SK-N-SH treated with all-trans-retinoic acid at 6 μM for 48 hours (cell line): ENCODE measurements around the gene TRAPPC2L.

Experiments
- ATAC-seq: fragments of 200-7000 bp; cut with Tn5 transposase; 3 replicates; pipeline ENCODE4 v1.9.1; 2020; ENCODE audit warnings: mild to moderate bottlenecking, moderate library complexity
- ARNTL ChIP-seq: fragments of 450-650 bp; formaldehyde crosslinking; IDR thresholded peaks from 2 replicates; pipeline ENCODE4 v1.5.0; 2020; ENCODE audit warnings: low read depth, mild to moderate bottlenecking, moderate library complexity, borderline replicate concordance
- BACH2 ChIP-seq: fragments of 250-450 bp; sonication (Bioruptor Pico); IDR thresholded peaks from 2 replicates; pipeline ENCODE4 v1.9.0; 2021; ENCODE audit warnings: mild to moderate bottlenecking, borderline replicate concordance
- CREB5 ChIP-seq: fragments of 250-450 bp; sonication (Bioruptor Pico); IDR thresholded peaks from 2 replicates; pipeline ENCODE4 v1.5.1; 2020; ENCODE audit warnings: low read depth, mild to moderate bottlenecking, moderate library complexity
- CSDC2 ChIP-seq: fragments of 250-450 bp; sonication (Bioruptor Pico); IDR thresholded peaks from 2 replicates; pipeline ENCODE4 v1.5.0; 2020; ENCODE audit warnings: mild to moderate bottlenecking, moderate library complexity
- CSRNP3 ChIP-seq: fragments of 250-450 bp; sonication (Bioruptor Pico); IDR thresholded peaks from 2 replicates; pipeline ENCODE4 v1.5.1; 2021; ENCODE audit warnings: mild to moderate bottlenecking, moderate library complexity
- ESRRG ChIP-seq: fragments of 250-450 bp; sonication (Bioruptor Pico); IDR thresholded peaks from 2 replicates; pipeline ENCODE4 v1.6.1; 2021; ENCODE audit warnings: mild to moderate bottlenecking
- GLIS3 ChIP-seq: fragments of 250-450 bp; sonication (Bioruptor Pico); IDR thresholded peaks from 2 replicates; pipeline ENCODE4 v1.5.0; 2020; ENCODE audit warnings: mild to moderate bottlenecking, moderate library complexity
- OSR1 ChIP-seq: fragments of 250-450 bp; sonication (Bioruptor Pico); IDR thresholded peaks from 2 replicates; pipeline ENCODE4 v1.8.0; 2022; ENCODE audit warnings: moderate library complexity, mild to moderate bottlenecking, inconsistent platforms
- PATZ1 ChIP-seq: fragments of 250-450 bp; sonication (Bioruptor Pico); IDR thresholded peaks from 2 replicates; pipeline ENCODE4 v1.8.0; 2020; ENCODE audit warnings: mild to moderate bottlenecking, moderate library complexity, borderline replicate concordance
- POU6F1 ChIP-seq: fragments of 250-450 bp; sonication (Bioruptor Pico); IDR thresholded peaks from 2 replicates; pipeline ENCODE4 v1.8.0; 2021; ENCODE audit warnings: low read depth, mild to moderate bottlenecking, moderate library complexity, borderline replicate concordance
- PPARA ChIP-seq: fragments of 250-450 bp; sonication (Bioruptor Pico); IDR thresholded peaks from 2 replicates; pipeline ENCODE4 v1.5.0; 2020; ENCODE audit warnings: mild to moderate bottlenecking, borderline replicate concordance
- RARB ChIP-seq: fragments of 250-450 bp; sonication (Bioruptor Pico); IDR thresholded peaks from 2 replicates; pipeline ENCODE4 v1.8.0; 2021; ENCODE audit warnings: mild to moderate bottlenecking, moderate library complexity
- SNAI2 ChIP-seq: fragments of 250-450 bp; sonication (Bioruptor Pico); IDR thresholded peaks from 2 replicates; pipeline ENCODE4 v1.5.0; 2020; ENCODE audit warnings: mild to moderate bottlenecking, moderate library complexity
- TCF4 ChIP-seq: fragments of 250-450 bp; sonication (Bioruptor Pico); IDR thresholded peaks from 2 replicates; pipeline ENCODE4 v1.8.0; 2021; ENCODE audit warnings: mild to moderate bottlenecking, moderate library complexity, borderline replicate concordance
- TOX ChIP-seq: fragments of 250-450 bp; sonication (Bioruptor Pico); IDR thresholded peaks from 2 replicates; pipeline ENCODE4 v1.8.0; 2021; ENCODE audit warnings: mild to moderate bottlenecking, moderate library complexity, borderline replicate concordance
- TSHZ2 ChIP-seq: fragments of 250-450 bp; sonication (Bioruptor Pico); IDR thresholded peaks from 2 replicates; pipeline ENCODE4 v1.5.0; 2020; ENCODE audit warnings: mild to moderate bottlenecking, moderate library complexity
- ZC3H10 ChIP-seq: fragments of 250-450 bp; sonication (Bioruptor Pico); IDR thresholded peaks from 2 replicates; pipeline ENCODE4 v1.5.1; 2021; ENCODE audit warnings: mild to moderate bottlenecking, moderate library complexity
- ZFP3 ChIP-seq: fragments of 250-450 bp; sonication (Bioruptor Pico); IDR thresholded peaks from 2 replicates; pipeline ENCODE4 v1.5.0; 2020; ENCODE audit warnings: mild to moderate bottlenecking, moderate library complexity
- ZFP30 ChIP-seq: fragments of 450-650 bp; formaldehyde crosslinking; IDR thresholded peaks from 2 replicates; pipeline ENCODE4 v1.5.0; 2022; ENCODE audit warnings: mild to moderate bottlenecking, moderate library complexity
- ZNF70 ChIP-seq: fragments of 450-650 bp; formaldehyde crosslinking; IDR thresholded peaks from 2 replicates; pipeline ENCODE4 v1.5.0; 2020; ENCODE audit warnings: mild to moderate bottlenecking, moderate library complexity
- ZNF8 ChIP-seq: fragments of 450-650 bp; formaldehyde crosslinking; IDR thresholded peaks from 2 replicates; pipeline ENCODE4 v1.5.0; 2020; ENCODE audit warnings: mild to moderate bottlenecking, moderate library complexity

Gene TRAPPC2L

GRCh38 chr16:88905563-88905962, 48.6 kb downstream of the TRAPPC2L start (continued):
- TF ChIP-seq TSHZ2 (CRISPR knock-in tag) (no peak), ZFP3 (CRISPR knock-in tag) (no peak), ZFP30 (CRISPR knock-in tag) (no peak), CSRNP3 (CRISPR knock-in tag) (no peak), PPARA (no peak), RARB (CRISPR knock-in tag) (no peak), ZC3H10 (CRISPR knock-in tag) (no peak)

- no peak for TF ChIP-seq RARB (CRISPR knock-in tag)
- TF ChIP-seq GLIS3 (CRISPR knock-in tag): no peak
- TF ChIP-seq PATZ1: no peak
- no peak for TF ChIP-seq CREB5 (CRISPR knock-in tag)
- TF ChIP-seq ZNF8 (CRISPR knock-in tag): no peak
- no peak for TF ChIP-seq PPARA
- no peak for TF ChIP-seq ZFP3 (CRISPR knock-in tag)
- TF ChIP-seq POU6F1 (CRISPR knock-in tag): no peak
- no peak for TF ChIP-seq TCF4 (CRISPR knock-in tag)
- TF ChIP-seq TSHZ2 (CRISPR knock-in tag): no peak
- TF ChIP-seq OSR1: no peak
- no peak for TF ChIP-seq ARNTL (CRISPR knock-in tag)
- no peak for TF ChIP-seq BACH2 (CRISPR knock-in tag)
- no peak for TF ChIP-seq SNAI2 (CRISPR knock-in tag)
- TF ChIP-seq ZNF70 (CRISPR knock-in tag): no peak
- TF ChIP-seq CSRNP3 (CRISPR knock-in tag): no peak
- TF ChIP-seq ESRRG (CRISPR knock-in tag): no peak
- TF ChIP-seq TOX (CRISPR knock-in tag): no peak
- TF ChIP-seq ZFP30 (CRISPR knock-in tag): no peak
- TF ChIP-seq CSDC2 (CRISPR knock-in tag): no peak
- ATAC-seq: no peak
Measured at GRCh38 chr16:88906020-88906419, 49.1 kb downstream of the TRAPPC2L start.
